ENCODE results near the gene MLPH. TPM values are rescaled to one million over a fixed set of nuclear protein-coding genes. Genes with fewer than 3 reads are reported as not detected.

MLPH gene
- total and polyA plus RNA-seq, 5 donors, result 57.8 to 189 (median 138) TPM

GRCh38 chr2:237479747-237480146 lies 7.3 kb upstream of the MLPH start:
- 27% methylated on average over 4 of the region's 4 CpGs for WGBS
- Histone ChIP-seq H3K4me1 (ENCODE audit: control insufficient read depth, insufficient read depth, low read length) (peaks cover 6% of the 10 kb centered on the region), H3K27ac (ENCODE audit: low read length) (no peak overlapping the region), H3K27me3 (ENCODE audit: control insufficient read depth, insufficient read depth) (no peaks in the 10 kb centered on the region), H3K4me3 (ENCODE audit: low read length) (no peak overlapping the region), H3K9me3 (ENCODE audit: control insufficient read depth, low read length) (no peaks in the 10 kb centered on the region)
- ATAC-seq (no peak), DNase-seq (no peak)
- intact Hi-C loops (cut with DNase I), result loop anchor here in 3 of 4 donors (2.0 to 10.0 kb wide), 4 partner anchors 55 to 325 kb away; no protein-coding TSS in a partner anchor

GRCh38 chr2:237480556-237480955 lies 6.5 kb upstream of the MLPH start:
- no peak for ATAC-seq
- DNase-seq, result no peak
- intact Hi-C loops (cut with DNase I), result loop anchor here in 1 of 4 donors (2.0 kb wide), 1 partner anchor 56 kb away; no protein-coding TSS in a partner anchor
- Histone ChIP-seq H3K9me3 (ENCODE audit: control insufficient read depth, low read length) (no peaks in the 10 kb centered on the region), H3K4me3 (ENCODE audit: low read length) (no peak overlapping the region), H3K27me3 (ENCODE audit: control insufficient read depth, insufficient read depth) (no peaks in the 10 kb centered on the region), H3K4me1 (ENCODE audit: control insufficient read depth, insufficient read depth, low read length) (peaks cover 6% of the 10 kb centered on the region), H3K27ac (ENCODE audit: low read length) (no peak overlapping the region)
- 87% methylated on average over 7 of the region's 7 CpGs for WGBS

GRCh38 chr2:237480988-237481525 lies 6.0 kb upstream of the MLPH start:
- intact Hi-C loops (cut with DNase I), result loop anchor here in 1 of 4 donors (2.0 kb wide), 1 partner anchor 56 kb away; no protein-coding TSS in a partner anchor
- H3K9me3 ChIP-seq (ENCODE audit: control insufficient read depth, low read length), result no peaks in the 10 kb centered on the region
- ATAC-seq (no peak), DNase-seq (no peak)
- 91% methylated on average over 3 of the region's 3 CpGs for WGBS
- no peaks in the 10 kb centered on the region for H3K27me3 ChIP-seq (ENCODE audit: control insufficient read depth, insufficient read depth)
- peaks cover 6% of the 10 kb centered on the region for H3K4me1 ChIP-seq (ENCODE audit: control insufficient read depth, insufficient read depth, low read length)
- no peak overlapping the region for H3K4me3 ChIP-seq (ENCODE audit: low read length)
- no peak overlapping the region for H3K27ac ChIP-seq (ENCODE audit: low read length)

- Histone ChIP-seq H3K4me3 (ENCODE audit: low read length) (no peak overlapping the region), H3K4me1 (ENCODE audit: control insufficient read depth, insufficient read depth, low read length) (peaks cover 6% of the 10 kb centered on the region), H3K9me3 (ENCODE audit: control insufficient read depth, low read length) (no peaks in the 10 kb centered on the region), H3K27me3 (ENCODE audit: control insufficient read depth, insufficient read depth) (no peaks in the 10 kb centered on the region), H3K27ac (ENCODE audit: low read length) (peak overlapping the region; percentile 86)
- intact Hi-C loops (cut with DNase I), result no loop called here
- WGBS, result 42% methylated on average over 6 of the region's 6 CpGs
- DNase-seq, result peak; percentile 73 to 88 (median 85)
- peak; percentile 79 to 88 for ATAC-seq
Measured at GRCh38 chr2:237482485-237482884, 4.6 kb upstream of the MLPH start.

- intact Hi-C loops (cut with DNase I), result no loop called here
- H3K4me1 ChIP-seq (ENCODE audit: control insufficient read depth, insufficient read depth, low read length), result peaks cover 6% of the 10 kb centered on the region
Measured at GRCh38 chr2:237483018-237483731, 3.9 kb upstream of the MLPH start.

GRCh38 chr2:237485304-237485703 lies 1.7 kb upstream of the MLPH start:
- DNase-seq, result no peak
- 90% methylated on average over 1 of the region's 1 CpG for WGBS
- H3K4me1 ChIP-seq (ENCODE audit: control insufficient read depth, insufficient read depth, low read length), result peaks cover 6% of the 10 kb centered on the region
- intact Hi-C loops (cut with DNase I), result no loop called here
- H3K9me3 ChIP-seq (ENCODE audit: control insufficient read depth, low read length), result no peaks in the 10 kb centered on the region
- no peak overlapping the region for H3K27ac ChIP-seq (ENCODE audit: low read length)
- no peak overlapping the region for H3K4me3 ChIP-seq (ENCODE audit: low read length)
- no peaks in the 10 kb centered on the region for H3K27me3 ChIP-seq (ENCODE audit: control insufficient read depth, insufficient read depth)
- ATAC-seq, result no peak

More at GRCh38 chr2:237483018-237483731, 3.9 kb upstream of the MLPH start:
- no peak for ATAC-seq
- DNase-seq, result peak in 1 of 3 donors; percentile 35
- Histone ChIP-seq H3K9me3 (ENCODE audit: control insufficient read depth, low read length) (no peaks in the 10 kb centered on the region), H3K27ac (ENCODE audit: low read length) (peak overlapping the region; percentile 69), H3K27me3 (ENCODE audit: control insufficient read depth, insufficient read depth) (no peaks in the 10 kb centered on the region), H3K4me3 (ENCODE audit: low read length) (no peak overlapping the region)
- WGBS, result 72% methylated on average over 9 of the region's 9 CpGs

- no peak overlapping the region for H3K4me3 ChIP-seq (ENCODE audit: low read length)
- H3K4me1 ChIP-seq (ENCODE audit: control insufficient read depth, insufficient read depth, low read length), result peaks cover 6% of the 10 kb centered on the region
- intact Hi-C loops (cut with DNase I), result no loop called here
- H3K27me3 ChIP-seq (ENCODE audit: control insufficient read depth, insufficient read depth), result no peaks in the 10 kb centered on the region
- H3K27ac ChIP-seq (ENCODE audit: low read length), result no peak overlapping the region
- no peaks in the 10 kb centered on the region for H3K9me3 ChIP-seq (ENCODE audit: control insufficient read depth, low read length)
- DNase-seq (no peak), ATAC-seq (no peak)
Measured at GRCh38 chr2:237485844-237486243, 1.2 kb upstream of the MLPH start.

- ATAC-seq, result no peak
- Histone ChIP-seq H3K4me1 (ENCODE audit: control insufficient read depth, insufficient read depth, low read length) (peaks cover 6% of the 10 kb centered on the region), H3K27ac (ENCODE audit: low read length) (peak overlapping the region; percentile 26), H3K27me3 (ENCODE audit: control insufficient read depth, insufficient read depth) (no peaks in the 10 kb centered on the region), H3K4me3 (ENCODE audit: low read length) (peak overlapping the region; percentile 34), H3K9me3 (ENCODE audit: control insufficient read depth, low read length) (no peaks in the 10 kb centered on the region)
- intact Hi-C loops (cut with DNase I), result no loop called here
- WGBS, result 2% methylated on average over 36 of the region's 36 CpGs
- no peak for DNase-seq
Measured at GRCh38 chr2:237486334-237486818, 675 bp upstream of the MLPH start.

- DNase-seq, result no peak
- intact Hi-C loops (cut with DNase I), result no loop called here
- Histone ChIP-seq H3K4me1 (ENCODE audit: control insufficient read depth, insufficient read depth, low read length) (peaks cover 3% of the 10 kb centered on the region), H3K27me3 (ENCODE audit: control insufficient read depth, insufficient read depth) (no peaks in the 10 kb centered on the region), H3K9me3 (ENCODE audit: control insufficient read depth, low read length) (no peaks in the 10 kb centered on the region), H3K4me3 (ENCODE audit: low read length) (peak overlapping the region; percentile 34), H3K27ac (ENCODE audit: low read length) (peak overlapping the region; percentile 72)
- peak in 1 of 2 donors; percentile 3 for ATAC-seq
- 25% methylated on average over 14 of the region's 14 CpGs for WGBS
Measured at GRCh38 chr2:237487496-237487895, 445 bp downstream of the MLPH start.

GRCh38 chr2:237488295-237488694 lies 1.2 kb downstream of the MLPH start:
- peak overlapping the region; percentile 34 for H3K4me3 ChIP-seq (ENCODE audit: low read length)
- H3K4me1 ChIP-seq (ENCODE audit: control insufficient read depth, insufficient read depth, low read length), result no peaks in the 10 kb centered on the region
- WGBS, result 68% methylated on average over 6 of the region's 6 CpGs
- H3K27me3 ChIP-seq (ENCODE audit: control insufficient read depth, insufficient read depth), result no peaks in the 10 kb centered on the region
- no peaks in the 10 kb centered on the region for H3K9me3 ChIP-seq (ENCODE audit: control insufficient read depth, low read length)
- DNase-seq, result no peak
- intact Hi-C loops (cut with DNase I), result no loop called here
- ATAC-seq, result peak in 1 of 2 donors; percentile 20
- H3K27ac ChIP-seq (ENCODE audit: low read length), result peak overlapping the region; percentile 72

Measured in right cardiac atrium (tissue), 5 donors.